ENCODE results near the gene RHOJ. TPM values are rescaled to one million over a fixed set of nuclear protein-coding genes. Genes with fewer than 3 reads are reported as not detected.
"Not testable (repeated sequence)": the region's sequence is repeated elsewhere in the genome, so short reads cannot be mapped to it uniquely, and the experiment has no call there.

RHOJ gene
- total and polyA plus RNA-seq, 3 donors from 2014 or later, result 8.3 to 18.6 (median 8.4) TPM

- WGBS, 2 donors, result 60 to 79% methylated on average over 2 of the region's 2 CpGs
- H3K4me1 ChIP-seq, result no peaks in the 10 kb centered on the region
- no peak for DNase-seq
- no peak overlapping the region for H3K4me3 ChIP-seq
- no peak overlapping the region for H3K27ac ChIP-seq
- intact Hi-C loops (cut with DNase I; ENCODE audit: low total_unique reads), result no loop called here
- H3K9me3 ChIP-seq, result no peaks in the 10 kb centered on the region
- no peaks in the 10 kb centered on the region for H3K27me3 ChIP-seq
- no peaks in the 10 kb centered on the region for H3K36me3 ChIP-seq (ENCODE audit: low read depth, missing control alignments)
- TF ChIP-seq CTCF (IDR thresholded peaks at IDR 0.05) (no peak), POLR2A (IDR thresholded peaks at IDR 0.05) (no peak)
These were observed 40.0 kb upstream of the RHOJ start for GRCh38 chr14:63164108-63164683.

- peak overlapping the region in 1 of 2 donors; percentile 17 for H3K4me3 ChIP-seq
- intact Hi-C loops (cut with DNase I; ENCODE audit: low total_unique reads); H3K27me3 ChIP-seq; DNase-seq; H3K36me3 ChIP-seq (ENCODE audit: low read depth, missing control alignments); H3K27ac ChIP-seq; H3K4me1 ChIP-seq; H3K9me3 ChIP-seq: not testable (repeated sequence)
- WGBS, 2 donors, result 74 to 93% methylated on average over 3 to 23 of the region's 23 CpGs
These were observed 39.0 kb upstream of the RHOJ start for GRCh38 chr14:63165267-63165666.

DNA sequence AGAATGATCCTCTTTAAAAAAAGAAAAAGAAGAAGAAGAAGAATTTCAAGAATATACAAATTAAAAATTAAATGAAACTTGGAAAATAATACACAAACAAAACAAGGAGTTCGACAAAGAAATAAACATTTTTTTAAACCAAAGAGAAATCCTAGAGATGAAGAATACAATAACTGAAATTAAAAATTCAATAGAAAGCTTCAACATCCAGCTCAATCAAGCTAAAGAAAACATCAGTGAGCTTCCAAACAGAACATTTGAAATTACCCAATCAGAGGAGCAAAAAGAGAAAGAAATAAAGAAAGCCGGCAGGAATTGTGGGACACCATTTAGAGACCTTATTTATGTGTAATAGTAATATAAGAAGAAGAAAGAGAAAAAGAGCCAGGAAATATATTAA lies 37.2 kb upstream of the RHOJ start:
- no peaks in the 10 kb centered on the region for H3K36me3 ChIP-seq (ENCODE audit: low read depth, missing control alignments)
- intact Hi-C loops (cut with DNase I; ENCODE audit: low total_unique reads), result no loop called here
- WGBS, 2 donors, result 98 to 100% methylated on average over 2 of the region's 2 CpGs
- H3K4me3 ChIP-seq, result no peak overlapping the region
- no peaks in the 10 kb centered on the region for H3K4me1 ChIP-seq
- TF ChIP-seq POLR2A (IDR thresholded peaks at IDR 0.05), result no peak
- DNase-seq, result no peak
- H3K27ac ChIP-seq, result no peak overlapping the region
- no peaks in the 10 kb centered on the region for H3K27me3 ChIP-seq
- no peaks in the 10 kb centered on the region for H3K9me3 ChIP-seq

DNA sequence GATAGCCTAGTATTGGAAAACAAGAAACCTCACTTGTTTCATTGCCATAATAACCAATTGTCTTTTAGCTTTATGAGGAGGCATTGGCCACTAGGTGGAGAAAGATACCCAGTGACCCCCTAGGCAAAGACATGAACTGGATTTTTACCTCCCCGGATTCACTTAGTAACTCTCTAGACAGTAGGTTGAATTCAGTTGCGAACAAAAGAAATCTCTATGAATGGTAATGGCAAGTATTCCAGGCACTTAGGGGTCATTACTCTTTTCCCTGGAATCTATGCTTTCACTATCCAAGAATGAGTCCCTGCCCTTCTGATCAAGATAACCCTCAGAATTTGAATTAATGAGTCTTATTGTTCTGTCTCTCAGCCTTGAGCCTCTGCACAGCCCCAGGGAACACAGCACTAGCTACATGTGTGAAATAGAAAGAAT lies 29.5 kb upstream of the RHOJ start:
- DNase-seq, result peak; percentile 48
- peaks cover 6% of the 10 kb centered on the region for H3K4me1 ChIP-seq
- 32 to 63% methylated on average over 2 of the region's 2 CpGs for WGBS, 2 donors
- intact Hi-C loops (cut with DNase I; ENCODE audit: low total_unique reads), result no loop called here
- H3K27me3 ChIP-seq, result no peaks in the 10 kb centered on the region
- no peak overlapping the region for H3K27ac ChIP-seq
- no peaks in the 10 kb centered on the region for H3K9me3 ChIP-seq
- TF ChIP-seq CTCF (IDR thresholded peaks at IDR 0.05), result peak; percentile 49 to 65 (median 57)
- TF ChIP-seq POLR2A (IDR thresholded peaks at IDR 0.05), result no peak
- no peak overlapping the region for H3K4me3 ChIP-seq
- no peaks in the 10 kb centered on the region for H3K36me3 ChIP-seq (ENCODE audit: low read depth, missing control alignments)

- intact Hi-C loops (cut with DNase I; ENCODE audit: low total_unique reads), result no loop called here
- 63 to 69% methylated on average over 2 of the region's 2 CpGs for WGBS, 2 donors
- H3K9me3 ChIP-seq, result no peaks in the 10 kb centered on the region
- TF ChIP-seq POLR2A (IDR thresholded peaks at IDR 0.05), result no peak
- DNase-seq, result no peak
- peaks cover 6% of the 10 kb centered on the region for H3K4me1 ChIP-seq
- no peaks in the 10 kb centered on the region for H3K36me3 ChIP-seq (ENCODE audit: low read depth, missing control alignments)
- no peak overlapping the region for H3K27ac ChIP-seq
- H3K27me3 ChIP-seq, result no peaks in the 10 kb centered on the region
- no peak overlapping the region for H3K4me3 ChIP-seq
These were observed 28.7 kb upstream of the RHOJ start for GRCh38 chr14:63175531-63175930.

GRCh38 chr14:63178912-63179311 lies 25.3 kb upstream of the RHOJ start:
- no peak for DNase-seq
- intact Hi-C loops (cut with DNase I; ENCODE audit: low total_unique reads), result no loop called here
- no peak overlapping the region for H3K27ac ChIP-seq
- no peak for TF ChIP-seq CTCF (IDR thresholded peaks at IDR 0.05)
- TF ChIP-seq POLR2A (IDR thresholded peaks at IDR 0.05), result no peak
- no peaks in the 10 kb centered on the region for H3K9me3 ChIP-seq
- no peak overlapping the region for H3K4me3 ChIP-seq
- H3K27me3 ChIP-seq, result no peaks in the 10 kb centered on the region
- H3K4me1 ChIP-seq, result peaks cover 6% of the 10 kb centered on the region
- H3K36me3 ChIP-seq (ENCODE audit: low read depth, missing control alignments), result no peaks in the 10 kb centered on the region
- WGBS, 2 donors, result 88 to 92% methylated on average over 3 of the region's 3 CpGs

Measured in testis (tissue), 3 donors.